OCI-M2 (cell line): ENCODE results near the gene PCDHB2.
"Not testable (repeated sequence)": the region's sequence is repeated elsewhere in the genome, so short reads cannot be mapped to it uniquely, and the experiment has no call there.

ENCODE experiments used
- DNase-seq: peaks from one replicate; lab custom pipeline; 2025; ENCODE audit not compliant: unreplicated experiment; lab: John Stamatoyannopoulos, UW

Gene PCDHB2

GRCh38 chr5:141135718-141136266 lies 41.4 kb downstream of the PCDHB2 start:
- no peak for DNase-seq

- DNase-seq: not testable (repeated sequence)
Measured at GRCh38 chr5:141137346-141137745, 42.9 kb downstream of the PCDHB2 start.
